Mucosa of stomach (tissue), 1 donor: ENCODE results near the gene RNF141.

Experiments used
- H3K27me3 ChIP-seq: one replicate; pipeline ENCODE4 v1.7.0; 2013; ENCODE audit warnings: mild to moderate bottlenecking, low read length; ENCODE audit not compliant: control insufficient read depth, insufficient read depth
- H3K36me3 ChIP-seq: one replicate; pipeline ENCODE4 v1.7.0; 2013; ENCODE audit warnings: low read length; ENCODE audit not compliant: control insufficient read depth, insufficient read depth
- H3K4me1 ChIP-seq: one replicate; pipeline ENCODE4 v1.7.0; 2013; ENCODE audit warnings: mild to moderate bottlenecking, low read length; ENCODE audit not compliant: control insufficient read depth, insufficient read depth
- H3K4me3 ChIP-seq: one replicate; pipeline ENCODE4 v1.7.0; 2013; ENCODE audit warnings: low read length
- H3K9ac ChIP-seq: one replicate; pipeline ENCODE4 v1.7.0; 2013; ENCODE audit warnings: mild to moderate bottlenecking, low read length, moderate library complexity
- H3K9me3 ChIP-seq: one replicate; pipeline ENCODE4 v1.7.0; 2013; ENCODE audit warnings: mild to moderate bottlenecking, low read length, moderate library complexity; ENCODE audit not compliant: control insufficient read depth
- donor health status: Pancreatic carcinoma.

Gene RNF141

GRCh38 chr11:10533323-10533722 lies 7.7 kb downstream of the RNF141 start:
- H3K4me1 ChIP-seq, result peaks cover 11% of the 10 kb centered on the region
- H3K27me3 ChIP-seq, result no peaks in the 10 kb centered on the region
- H3K36me3 ChIP-seq, result no peaks in the 10 kb centered on the region
- no peak overlapping the region for H3K9ac ChIP-seq
- H3K9me3 ChIP-seq, result no peaks in the 10 kb centered on the region
- no peak overlapping the region for H3K4me3 ChIP-seq

- H3K9ac ChIP-seq, result no peak overlapping the region
- H3K4me1 ChIP-seq, result peaks cover 13% of the 10 kb centered on the region
- H3K27me3 ChIP-seq, result no peaks in the 10 kb centered on the region
- no peaks in the 10 kb centered on the region for H3K9me3 ChIP-seq
- H3K36me3 ChIP-seq, result no peaks in the 10 kb centered on the region
- no peak overlapping the region for H3K4me3 ChIP-seq
Measured at GRCh38 chr11:10532526-10532925, 8.5 kb downstream of the RNF141 start.

GRCh38 chr11:10529279-10529678 lies 11.7 kb downstream of the RNF141 start:
- no peaks in the 10 kb centered on the region for H3K9me3 ChIP-seq
- H3K36me3 ChIP-seq, result no peaks in the 10 kb centered on the region
- no peak overlapping the region for H3K9ac ChIP-seq
- no peak overlapping the region for H3K4me3 ChIP-seq
- no peaks in the 10 kb centered on the region for H3K27me3 ChIP-seq
- peaks cover 17% of the 10 kb centered on the region for H3K4me1 ChIP-seq

GRCh38 chr11:10528121-10528520 lies 12.9 kb downstream of the RNF141 start:
- Histone ChIP-seq H3K4me1 (peaks cover 20% of the 10 kb centered on the region), H3K9ac (no peak overlapping the region), H3K36me3 (no peaks in the 10 kb centered on the region), H3K9me3 (no peaks in the 10 kb centered on the region), H3K27me3 (no peaks in the 10 kb centered on the region), H3K4me3 (no peak overlapping the region)

GRCh38 chr11:10526974-10527918 lies 13.7 kb downstream of the RNF141 start:
- H3K4me1 ChIP-seq, result peaks cover 24% of the 10 kb centered on the region
- H3K9ac ChIP-seq, result no peak overlapping the region
- H3K9me3 ChIP-seq, result no peaks in the 10 kb centered on the region
- no peaks in the 10 kb centered on the region for H3K27me3 ChIP-seq
- H3K36me3 ChIP-seq, result no peaks in the 10 kb centered on the region
- no peak overlapping the region for H3K4me3 ChIP-seq

GRCh38 chr11:10524471-10524870 lies 16.5 kb downstream of the RNF141 start:
- no peaks in the 10 kb centered on the region for H3K27me3 ChIP-seq
- no peak overlapping the region for H3K4me3 ChIP-seq
- peaks cover 23% of the 10 kb centered on the region for H3K4me1 ChIP-seq
- no peaks in the 10 kb centered on the region for H3K36me3 ChIP-seq
- no peak overlapping the region for H3K9ac ChIP-seq
- no peaks in the 10 kb centered on the region for H3K9me3 ChIP-seq

- peaks cover 13% of the 10 kb centered on the region for H3K4me1 ChIP-seq
- H3K9ac ChIP-seq, result no peak overlapping the region
- no peaks in the 10 kb centered on the region for H3K9me3 ChIP-seq
- H3K27me3 ChIP-seq, result no peaks in the 10 kb centered on the region
- H3K4me3 ChIP-seq, result no peak overlapping the region
- H3K36me3 ChIP-seq, result no peaks in the 10 kb centered on the region
Measured at GRCh38 chr11:10522921-10523320, 18.1 kb downstream of the RNF141 start.

GRCh38 chr11:10522276-10522675 lies 18.7 kb downstream of the RNF141 start:
- H3K4me3 ChIP-seq, result no peak overlapping the region
- no peaks in the 10 kb centered on the region for H3K36me3 ChIP-seq
- no peak overlapping the region for H3K9ac ChIP-seq

GRCh38 chr11:10520562-10520961 lies 20.4 kb downstream of the RNF141 start:
- Histone ChIP-seq H3K36me3 (no peaks in the 10 kb centered on the region), H3K4me3 (no peak overlapping the region), H3K4me1 (peaks cover 7% of the 10 kb centered on the region)

More at GRCh38 chr11:10522276-10522675, 18.7 kb downstream of the RNF141 start:
- Histone ChIP-seq H3K4me1 (peaks cover 8% of the 10 kb centered on the region), H3K9me3 (no peaks in the 10 kb centered on the region), H3K27me3 (no peaks in the 10 kb centered on the region)

GRCh38 chr11:10519630-10520029 lies 21.4 kb downstream of the RNF141 start:
- Histone ChIP-seq H3K9ac (no peak overlapping the region), H3K4me1 (peaks cover 7% of the 10 kb centered on the region), H3K9me3 (no peaks in the 10 kb centered on the region), H3K27me3 (no peaks in the 10 kb centered on the region), H3K36me3 (no peaks in the 10 kb centered on the region), H3K4me3 (no peak overlapping the region)

More at GRCh38 chr11:10520562-10520961, 20.4 kb downstream of the RNF141 start:
- Histone ChIP-seq H3K27me3 (no peaks in the 10 kb centered on the region), H3K9ac (no peak overlapping the region), H3K9me3 (no peaks in the 10 kb centered on the region)

- H3K4me1 ChIP-seq, result peaks cover 7% of the 10 kb centered on the region
- no peak overlapping the region for H3K4me3 ChIP-seq
- no peaks in the 10 kb centered on the region for H3K36me3 ChIP-seq
- no peaks in the 10 kb centered on the region for H3K9me3 ChIP-seq
- no peak overlapping the region for H3K9ac ChIP-seq
- H3K27me3 ChIP-seq, result no peaks in the 10 kb centered on the region
Measured at GRCh38 chr11:10518891-10519290, 22.1 kb downstream of the RNF141 start.

GRCh38 chr11:10518123-10518522 lies 22.9 kb downstream of the RNF141 start:
- no peaks in the 10 kb centered on the region for H3K27me3 ChIP-seq
- H3K4me1 ChIP-seq, result peaks cover 4% of the 10 kb centered on the region
- H3K36me3 ChIP-seq, result no peaks in the 10 kb centered on the region
- no peaks in the 10 kb centered on the region for H3K9me3 ChIP-seq
- no peak overlapping the region for H3K9ac ChIP-seq
- H3K4me3 ChIP-seq, result no peak overlapping the region
